Activated CD4-positive, alpha-beta T cell treated with anti-CD3 and anti-CD28 coated beads for 48 hours (primary cell): ENCODE measurements around the gene NPTXR.

Experiments
- DNase-seq: peaks from one replicate; pipeline ENCODE4 v3.0.0-alpha.2; 2020

Gene NPTXR

DNA sequence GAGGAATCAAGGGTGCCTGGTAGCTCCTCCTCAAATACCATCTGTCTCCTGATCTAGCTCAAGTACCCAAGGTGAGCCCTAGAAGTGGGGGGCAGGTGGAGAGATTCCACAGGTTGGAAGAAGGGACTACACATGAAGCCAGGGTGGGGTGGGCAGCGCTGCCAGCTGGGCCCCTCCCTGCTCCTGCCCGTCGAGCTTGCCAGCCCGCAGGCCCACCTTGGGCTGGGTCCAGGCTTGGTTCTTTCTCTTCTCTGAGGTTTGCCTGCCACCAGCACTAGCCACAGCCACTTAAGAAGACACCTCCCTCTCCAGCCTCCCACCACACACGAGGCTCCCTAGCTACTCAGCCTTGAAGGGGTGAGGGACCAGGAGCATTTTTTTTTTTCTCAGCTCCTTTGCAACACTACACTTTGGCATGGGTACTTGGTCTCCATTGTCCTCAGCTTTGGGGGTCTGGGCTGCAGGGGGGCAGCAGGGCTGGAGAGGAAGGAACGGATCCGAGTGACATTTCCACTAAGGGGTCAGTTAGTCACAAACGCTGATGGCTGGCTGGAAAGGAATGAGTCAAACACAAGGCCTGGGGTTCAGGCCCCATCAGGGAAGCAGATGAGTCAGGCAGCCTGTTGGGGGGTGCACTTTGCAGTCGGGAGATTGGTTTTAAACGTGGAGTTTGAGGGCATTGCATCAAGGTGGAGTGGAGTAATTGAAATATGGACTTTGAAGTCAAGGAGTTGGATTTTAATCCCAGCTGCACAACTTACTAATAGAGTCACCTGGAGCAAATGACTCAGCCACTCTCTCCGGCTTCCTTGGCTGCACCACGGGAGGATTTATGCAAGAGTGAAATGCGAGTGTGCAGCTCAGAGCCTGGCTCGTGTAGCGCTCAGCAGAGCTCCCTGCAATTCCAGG lies 7.4 kb upstream of the NPTXR start:
- DNase-seq = no peak

DNA sequence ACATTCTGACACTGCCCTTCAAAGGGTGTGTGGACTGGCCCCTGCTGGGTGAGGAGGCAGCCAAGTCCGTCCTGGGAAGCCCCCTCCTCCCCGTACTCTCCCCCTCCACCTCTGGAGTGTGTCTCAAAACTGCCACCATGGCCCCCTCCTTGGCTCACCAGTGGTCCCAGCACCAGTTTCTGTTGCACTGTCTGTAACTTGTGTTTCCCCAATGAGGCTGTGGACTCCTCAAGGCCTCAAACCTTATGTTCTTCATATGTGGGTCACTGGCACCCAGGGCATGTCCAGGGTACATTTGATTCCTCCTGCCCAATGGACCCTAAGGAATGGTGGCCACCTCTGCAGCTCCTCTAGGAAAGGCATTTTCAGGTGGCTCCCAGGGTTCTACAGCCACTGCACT lies 6.6 kb upstream of the NPTXR start:
- DNase-seq = no peak

DNA sequence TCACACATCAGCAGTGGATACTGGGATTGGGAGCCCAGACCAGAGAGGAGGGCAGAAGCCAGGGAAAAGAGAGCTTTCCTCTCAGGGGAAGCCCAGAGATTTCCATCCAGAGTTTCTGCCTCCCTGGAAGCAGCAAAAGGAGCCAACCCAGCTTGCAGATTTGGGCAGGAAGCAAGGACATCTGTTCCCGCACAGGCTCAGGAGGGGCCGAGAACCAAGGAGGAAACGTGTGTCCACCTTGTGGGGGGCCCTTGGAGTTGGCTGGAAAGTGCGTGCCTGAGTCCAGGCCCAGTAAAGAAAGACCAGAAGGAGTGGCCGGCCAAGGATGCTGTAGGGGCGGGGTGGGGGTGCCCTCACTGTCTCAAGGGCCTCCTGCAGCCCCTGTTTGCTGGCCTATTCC lies 6.0 kb upstream of the NPTXR start:
- no peak for DNase-seq

DNA sequence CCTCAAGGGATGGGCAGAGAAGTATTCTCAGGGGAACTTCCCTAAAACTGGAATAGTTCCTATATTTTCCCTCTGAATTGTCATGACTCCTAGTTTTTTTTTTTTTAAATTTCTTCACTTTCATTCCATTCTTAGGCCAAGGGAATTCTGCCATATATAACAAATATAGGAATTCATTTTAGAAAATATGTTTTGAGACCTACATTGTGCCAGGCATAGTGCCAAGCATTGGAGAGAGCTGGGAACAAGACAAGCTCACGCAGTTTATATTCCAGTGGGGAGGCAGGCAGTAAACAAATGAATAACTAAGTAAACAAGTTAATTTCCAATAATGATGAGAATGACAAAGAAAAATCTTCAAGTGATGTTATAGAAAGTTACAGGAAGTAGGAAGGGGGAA lies 2.6 kb upstream of the NPTXR start:
- no peak for DNase-seq

DNA sequence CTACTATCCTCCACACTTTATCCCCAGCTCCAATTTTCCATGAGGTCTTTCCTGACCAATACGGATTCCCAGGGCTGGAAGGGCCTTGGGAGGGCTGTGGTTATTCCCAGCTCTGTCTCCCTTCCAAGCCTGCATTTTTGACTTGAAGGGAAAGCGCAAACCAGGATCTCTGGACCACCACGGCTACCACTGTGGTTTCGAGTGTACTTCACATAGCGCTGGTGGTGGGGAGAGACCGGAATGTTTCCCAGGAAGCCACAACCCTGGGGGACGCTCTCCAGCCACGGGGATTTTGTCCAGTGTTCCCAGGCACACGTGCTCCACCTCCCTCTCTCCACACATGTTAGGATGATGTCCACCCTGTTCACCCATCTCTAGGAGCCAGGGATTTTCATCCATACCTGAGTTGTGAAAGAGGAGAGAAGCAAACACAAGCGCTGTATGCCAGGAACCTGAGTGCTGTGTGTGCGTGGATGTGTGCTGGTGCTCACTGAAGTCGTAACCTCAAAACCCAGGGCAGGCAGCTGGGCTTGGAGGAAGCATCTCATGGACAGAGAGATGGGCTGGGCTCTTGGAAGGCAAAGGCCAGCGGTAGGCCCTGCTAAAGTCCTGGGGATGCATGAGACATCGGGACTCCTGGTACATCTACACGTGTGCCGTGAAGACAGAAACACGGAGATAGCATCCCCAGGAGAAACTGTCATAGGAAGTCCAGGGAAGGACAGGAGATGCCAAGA lies 1.3 kb upstream of the NPTXR start:
- DNase-seq = no peak

DNA sequence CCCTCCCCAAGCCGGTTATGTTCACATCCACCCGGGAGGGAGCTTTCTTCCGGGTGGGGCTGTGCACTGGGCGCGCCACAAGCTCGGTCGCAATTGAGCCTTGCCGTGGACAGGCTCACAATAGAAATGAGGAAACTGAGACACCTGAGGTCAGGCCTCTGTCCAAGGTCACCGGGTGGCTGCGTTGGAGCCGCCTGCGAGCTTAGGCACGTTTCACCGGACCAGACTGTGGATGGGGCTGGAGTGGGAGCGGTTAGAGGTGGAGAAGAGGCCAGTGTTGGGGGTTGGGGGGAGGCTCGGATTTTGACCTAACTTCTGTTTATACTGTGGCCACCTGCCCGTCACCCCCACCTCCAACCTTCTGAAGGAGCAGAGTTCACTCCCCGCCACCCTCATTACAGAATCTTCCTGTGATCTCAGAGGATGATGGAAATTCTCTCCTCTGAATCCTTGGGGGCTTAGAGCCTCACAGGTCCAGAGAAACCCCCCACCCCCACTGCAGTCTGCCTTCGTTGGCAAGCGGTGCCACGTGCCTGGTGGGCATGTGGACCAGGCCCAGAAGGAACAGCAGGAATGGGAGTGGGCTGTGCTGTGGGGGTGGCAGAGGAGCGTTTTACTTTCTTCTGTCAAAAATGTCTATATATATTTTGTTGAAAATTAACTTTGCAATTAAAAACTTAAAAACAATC lies 631 bp upstream of the NPTXR start:
- no peak for DNase-seq

DNA sequence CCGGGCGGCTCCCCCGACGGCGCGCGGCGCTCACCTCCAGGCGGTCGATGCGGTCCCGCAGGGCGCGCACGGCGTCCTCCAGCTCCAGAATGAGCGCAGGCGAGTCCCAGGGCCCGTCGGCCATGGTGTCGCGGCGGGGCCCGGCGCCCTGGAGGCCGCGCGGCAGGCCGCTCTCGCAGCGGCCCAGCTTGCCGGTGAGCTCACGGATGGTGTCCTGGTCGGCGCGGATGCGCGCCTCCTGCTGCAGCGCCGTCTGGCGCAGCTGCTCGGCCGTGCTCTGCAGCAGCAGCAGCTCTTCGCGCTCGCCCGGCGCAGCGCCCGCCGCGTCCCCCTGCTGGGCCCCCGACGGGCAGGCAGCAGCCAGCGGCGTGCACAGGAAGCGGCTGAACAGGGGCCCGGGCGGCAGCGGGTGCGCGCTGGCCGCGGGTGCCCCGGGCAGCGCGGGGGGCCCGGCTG lies 599 bp downstream of the NPTXR start:
- DNase-seq = peak; percentile 64

DNA sequence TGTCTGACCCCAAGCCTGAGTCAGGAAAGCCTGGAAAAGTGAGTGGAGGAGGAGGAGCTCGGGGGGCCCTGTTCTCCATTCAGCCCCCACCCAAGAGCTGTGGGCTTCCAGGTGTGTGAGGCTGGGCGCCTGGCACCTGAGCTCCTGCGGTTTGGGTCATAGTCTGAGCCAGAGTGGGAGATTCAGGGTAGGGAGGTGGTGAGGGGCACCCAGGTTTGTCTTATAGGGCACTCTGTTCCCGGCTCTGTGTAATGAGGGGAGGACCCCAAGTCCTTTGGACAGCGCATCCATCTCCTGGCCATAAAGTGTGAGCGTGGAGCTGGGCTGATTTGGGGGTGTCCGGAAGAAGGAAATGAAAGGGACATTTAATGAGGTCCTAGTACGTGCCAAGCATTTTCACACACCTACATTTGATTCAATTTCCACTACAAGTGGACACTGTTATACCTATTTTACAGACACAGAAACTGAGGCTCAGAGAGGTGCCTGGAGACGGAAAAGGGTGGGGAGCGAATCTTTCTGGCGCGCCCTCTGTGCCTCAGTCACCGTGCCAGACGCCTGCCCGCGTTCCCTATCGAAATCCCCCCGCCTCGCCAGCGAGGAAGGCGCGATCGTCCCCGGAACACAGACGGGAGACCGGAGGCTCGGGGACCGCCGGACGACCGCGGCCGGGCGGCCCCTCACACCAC lies 1.2 kb downstream of the NPTXR start:
- DNase-seq = no peak

DNA sequence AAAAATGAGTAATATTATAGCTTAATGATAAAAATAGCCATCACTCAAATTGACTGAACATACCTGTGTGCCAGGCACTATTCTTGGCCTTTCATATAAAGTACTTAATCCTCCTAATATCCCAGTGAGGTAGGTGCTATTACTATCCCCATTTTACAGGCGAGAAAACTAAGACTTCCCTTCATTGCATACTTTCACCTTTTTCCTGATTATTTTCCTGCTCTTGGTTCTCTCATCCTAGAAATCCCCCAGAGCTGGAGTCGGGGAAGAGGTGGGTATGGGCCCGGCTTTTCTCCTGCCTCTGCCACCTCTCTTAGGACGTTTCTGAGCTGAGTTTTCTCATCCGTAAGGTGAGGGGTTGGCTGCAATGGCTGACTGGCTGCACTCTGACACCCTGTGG lies 2.2 kb downstream of the NPTXR start:
- no peak for DNase-seq

DNA sequence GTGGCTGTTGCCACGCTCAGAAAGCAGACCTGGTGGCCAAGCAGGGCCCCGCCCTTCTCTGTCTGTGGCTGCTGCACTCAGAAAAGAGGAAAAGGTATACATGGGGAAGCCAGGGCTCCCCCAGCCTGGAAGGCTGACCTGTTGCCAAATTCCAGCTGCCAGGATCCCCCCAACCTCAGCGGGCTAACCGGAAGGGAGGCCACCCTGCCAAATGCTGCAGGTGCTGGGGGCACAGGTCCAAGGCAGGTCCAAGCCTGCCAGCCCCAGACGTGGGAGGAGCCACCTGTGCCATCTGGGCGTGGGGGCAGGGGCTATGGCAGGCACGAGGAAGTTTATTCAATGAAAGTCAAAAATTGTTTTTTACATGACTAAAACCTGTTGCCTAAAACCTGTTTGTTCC lies 2.6 kb downstream of the NPTXR start:
- no peak for DNase-seq

DNA sequence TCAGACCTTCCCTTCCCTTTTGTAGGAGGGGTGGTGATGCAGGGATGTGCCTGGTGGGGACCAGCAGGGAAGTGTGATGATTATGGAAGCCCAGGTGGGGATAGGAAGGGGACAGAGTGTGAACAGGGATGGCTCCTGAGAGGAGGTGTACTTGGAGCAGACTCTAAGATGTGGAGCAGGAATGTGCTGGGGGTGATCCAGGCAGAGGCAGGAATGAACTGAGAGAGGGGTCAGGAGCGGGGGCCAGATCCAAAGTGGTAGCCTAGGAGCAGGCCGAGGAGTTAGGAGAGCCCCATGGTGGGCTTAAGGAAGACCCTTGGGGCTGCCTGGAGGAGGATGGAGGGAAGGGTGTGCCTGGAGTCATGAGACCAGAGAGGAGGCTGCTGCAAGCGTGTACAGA lies 3.7 kb downstream of the NPTXR start:
- DNase-seq = no peak

DNA sequence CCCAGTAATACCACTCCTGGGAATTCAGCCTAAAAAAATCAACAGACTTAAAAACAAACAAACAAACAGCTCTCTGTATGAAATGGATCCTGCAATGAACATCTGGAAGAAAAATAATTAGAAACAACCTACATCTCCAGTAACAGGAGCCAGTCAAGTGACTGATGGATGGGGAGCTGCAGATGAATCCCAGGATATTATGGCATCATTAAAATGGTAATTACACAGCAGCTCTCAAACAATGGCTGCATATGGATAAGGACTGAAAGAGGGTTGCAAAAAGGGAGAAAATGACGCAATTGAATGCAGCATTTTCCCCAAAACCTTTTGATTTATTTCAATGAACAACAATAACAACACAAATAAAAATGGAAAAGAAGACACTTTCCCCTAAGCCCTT lies 4.1 kb downstream of the NPTXR start:
- no peak for DNase-seq

DNA sequence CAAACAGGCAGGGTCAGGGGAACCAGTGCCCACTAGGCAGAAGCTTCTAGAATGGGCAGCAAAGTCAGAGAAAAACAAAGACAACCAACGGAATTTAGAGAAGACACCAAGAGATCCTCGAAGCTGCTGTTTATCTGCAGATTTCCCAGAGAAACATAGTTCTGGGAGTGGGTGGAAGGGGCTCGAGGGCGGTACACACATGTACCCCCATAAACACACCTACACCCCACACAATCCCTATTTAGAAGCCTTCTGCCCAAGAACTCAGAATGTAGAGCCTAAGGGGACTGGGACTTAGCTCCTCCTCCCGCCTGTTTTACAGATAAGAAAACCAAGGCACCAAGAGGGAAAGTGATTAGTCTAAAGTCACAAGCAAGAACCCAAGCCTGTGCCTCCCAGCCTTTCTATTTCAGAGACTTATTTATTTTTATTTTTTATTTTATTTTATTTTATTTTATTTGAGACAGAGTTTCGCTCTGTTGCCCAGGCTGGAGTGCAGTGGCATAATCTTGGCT lies 6.4 kb downstream of the NPTXR start:
- DNase-seq = no peak

DNA sequence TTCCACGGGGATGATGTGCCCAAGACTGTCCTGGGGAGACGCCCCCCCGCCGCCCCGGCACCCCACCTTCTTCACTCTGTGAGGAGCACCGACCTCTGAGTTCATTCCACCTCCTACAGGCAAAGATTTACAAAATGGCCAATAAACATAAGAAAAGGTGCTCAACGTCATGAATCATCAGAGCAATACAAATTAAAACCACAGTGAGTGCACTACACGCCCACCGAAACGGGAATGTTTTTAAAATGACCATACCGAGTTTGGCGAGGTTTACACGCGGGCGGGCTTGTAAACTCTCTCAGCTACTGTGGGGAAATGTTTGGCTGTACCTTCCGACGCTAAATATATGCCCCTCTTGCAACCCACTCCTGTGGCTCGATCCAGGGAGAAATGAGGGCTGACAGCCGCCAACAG lies 7.9 kb downstream of the NPTXR start:
- DNase-seq = no peak

DNA sequence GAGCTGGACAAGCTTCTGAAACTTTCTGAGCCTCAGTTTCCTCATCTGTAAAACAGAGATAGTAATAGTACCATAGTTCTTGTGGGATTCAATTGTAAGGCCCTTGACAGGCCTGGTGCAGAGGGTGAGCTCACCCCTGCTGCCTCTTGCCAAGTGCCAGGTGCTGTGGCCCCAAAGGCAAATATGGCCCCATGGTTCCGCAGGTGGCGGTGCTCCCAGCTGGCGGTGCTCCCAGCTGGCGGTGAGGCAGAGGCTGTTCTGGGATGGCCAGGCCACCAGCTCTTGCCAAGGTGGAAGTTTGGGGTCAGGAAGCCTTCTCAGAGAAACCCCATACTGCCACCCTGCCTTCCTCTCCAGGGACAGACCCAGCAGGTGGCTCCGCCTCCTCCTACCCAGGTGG lies 8.8 kb downstream of the NPTXR start:
- DNase-seq = no peak

DNA sequence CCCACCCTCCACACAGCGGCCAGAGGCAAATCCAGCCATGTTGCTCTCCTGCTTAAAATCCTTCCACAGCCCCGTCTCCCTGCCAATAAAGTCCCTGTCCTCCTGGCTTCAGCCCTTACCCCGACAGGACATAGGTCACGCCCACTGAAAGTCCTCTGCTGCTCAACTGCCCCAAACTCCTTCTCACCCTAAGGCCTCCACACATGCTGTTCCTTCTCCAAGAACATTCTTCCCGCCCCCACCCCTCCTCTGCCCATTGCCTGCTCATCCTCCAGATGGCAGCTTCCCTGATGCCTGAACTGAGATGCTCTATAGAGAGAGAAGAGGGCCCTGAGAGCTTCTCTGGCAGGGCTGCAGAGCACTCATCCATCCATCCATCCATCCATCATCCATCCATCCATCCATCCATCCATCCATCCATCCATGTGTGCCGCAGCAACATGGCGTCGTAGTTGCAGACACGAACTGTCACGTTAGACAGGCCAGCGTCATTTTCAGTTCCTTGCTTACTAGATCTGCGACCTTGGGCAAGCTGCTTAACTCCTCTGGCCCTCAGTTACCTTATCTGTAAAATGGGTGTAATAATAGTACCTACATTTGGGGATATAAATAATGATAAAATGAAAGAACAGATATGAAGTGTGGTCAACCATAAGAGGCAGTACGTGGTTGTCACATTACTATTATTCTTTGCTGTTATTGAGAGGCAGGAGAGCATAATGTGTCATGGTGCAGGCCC lies 9.4 kb downstream of the NPTXR start:
- no peak for DNase-seq

DNA sequence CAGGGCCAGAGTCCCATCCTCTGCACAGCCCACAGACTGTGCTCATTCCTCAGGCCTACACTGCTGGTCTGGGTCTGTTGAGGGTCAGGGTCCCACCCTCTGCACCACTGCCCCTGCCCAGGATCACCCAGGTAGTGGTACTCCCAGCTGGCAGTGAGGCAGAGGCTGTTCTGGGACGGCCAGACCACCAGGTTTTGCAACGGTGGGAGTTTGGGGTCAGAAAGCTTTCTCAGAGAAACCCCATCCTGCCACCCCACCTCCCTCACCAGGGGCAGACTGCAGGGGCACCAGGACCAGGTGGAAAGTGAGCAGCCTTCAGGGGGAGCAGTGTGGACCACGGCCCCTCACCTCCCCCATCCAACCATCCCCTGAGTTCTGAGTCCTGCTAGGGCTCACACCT lies 10.8 kb downstream of the NPTXR start:
- no peak for DNase-seq

DNA sequence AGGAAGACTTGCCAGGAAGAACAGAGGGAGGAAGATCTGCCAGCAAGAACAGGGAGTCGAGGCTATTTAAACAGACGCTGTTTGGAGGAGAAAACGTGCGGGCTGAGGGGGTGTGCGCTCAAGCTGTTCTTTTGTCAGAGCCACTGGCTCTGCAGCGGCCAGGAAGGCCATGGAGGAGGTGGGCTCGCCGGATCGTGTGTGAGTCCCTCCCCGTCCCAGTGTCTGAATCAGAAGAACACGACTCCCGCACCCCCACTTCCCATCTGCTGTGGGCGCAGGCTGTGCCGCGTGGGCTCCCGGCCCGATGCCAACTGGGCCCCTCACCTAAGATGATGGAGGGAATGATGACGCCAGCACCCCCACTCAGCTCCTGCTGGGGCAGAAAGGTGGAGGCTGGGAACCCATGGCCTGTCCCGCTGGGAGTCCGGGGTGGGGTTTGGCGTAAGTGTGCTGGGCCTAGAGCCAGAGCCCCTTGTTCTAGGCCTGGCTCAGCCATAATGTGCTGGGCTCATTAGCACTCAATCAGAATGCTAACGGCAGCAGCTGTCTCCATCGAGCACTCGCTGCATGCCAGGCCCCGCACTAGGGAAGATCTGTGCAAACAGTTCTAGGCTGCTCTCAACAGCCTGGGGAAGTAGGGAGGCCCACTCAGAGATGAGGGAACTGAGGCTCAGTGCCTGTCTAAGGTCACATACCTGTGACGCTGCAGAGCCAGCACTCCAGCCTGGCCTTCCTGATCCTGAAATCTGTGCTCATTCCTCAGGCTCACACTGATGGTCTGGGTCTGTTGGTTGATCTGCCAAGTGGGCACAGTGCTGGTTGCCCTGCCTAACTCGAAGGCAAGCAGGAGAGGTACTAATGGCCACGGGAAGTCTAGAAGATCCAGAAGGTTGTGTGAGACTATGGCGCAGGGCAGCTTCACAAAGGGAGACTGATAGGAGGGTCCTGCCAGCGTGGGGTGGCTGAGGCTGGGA lies 11.5 kb downstream of the NPTXR start:
- no peak for DNase-seq

DNA sequence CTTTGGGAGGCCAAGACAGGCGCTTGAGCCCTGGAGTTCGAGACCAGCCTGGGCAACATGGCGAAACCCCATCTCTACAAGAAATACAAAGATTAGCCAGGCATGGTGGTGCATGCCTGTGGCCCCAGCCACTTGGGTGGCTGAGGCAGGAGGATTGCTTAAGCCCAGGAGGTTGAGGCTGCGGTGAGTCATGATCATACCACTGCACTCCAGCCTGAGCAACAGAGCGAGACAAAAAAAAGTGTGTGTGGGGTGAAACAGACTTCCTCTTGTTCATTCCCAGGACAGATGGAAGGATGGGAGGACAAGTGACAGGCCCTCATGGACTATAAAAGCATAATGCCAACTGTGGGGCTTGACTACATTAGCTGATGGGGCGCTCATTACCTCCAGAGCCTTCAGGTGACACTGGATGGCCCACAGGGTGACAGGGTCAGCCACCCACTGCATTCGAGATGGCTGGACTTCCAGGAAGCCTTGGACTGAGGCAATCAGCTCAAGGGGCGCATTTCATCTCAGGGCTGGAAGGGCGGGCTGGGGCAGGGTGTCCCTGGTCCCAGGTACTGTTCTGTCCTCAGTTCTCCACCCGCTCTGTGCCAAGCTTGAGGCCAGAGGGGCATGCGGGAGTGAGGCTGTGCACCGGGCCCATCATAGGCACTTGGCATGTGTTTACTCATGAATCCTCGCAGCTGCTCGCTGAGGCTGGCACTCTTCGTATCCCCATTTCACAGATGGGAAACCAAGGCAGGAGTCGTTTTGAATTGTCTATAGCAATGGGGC lies 12.5 kb downstream of the NPTXR start:
- DNase-seq = no peak

DNA sequence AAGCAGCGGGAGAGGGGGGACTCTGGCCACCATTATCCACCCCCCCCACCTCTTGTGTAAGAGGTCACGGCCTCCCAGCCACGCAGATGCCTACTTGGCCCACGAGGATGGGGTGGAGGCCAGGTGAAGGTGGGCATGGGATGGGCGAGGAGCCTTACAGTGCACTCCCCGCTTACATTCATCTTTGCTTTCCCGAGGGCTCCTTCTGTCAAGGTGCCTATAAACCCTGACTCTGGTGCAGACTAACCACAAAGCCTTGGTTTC lies 13.1 kb downstream of the NPTXR start:
- no peak for DNase-seq
